B cell (primary cell): Measurements from ENCODE around the gene CTCFL. TPM values are rescaled to one million over a fixed set of nuclear protein-coding genes. Genes with fewer than 3 reads are reported as not detected.

Source experiments
- ATAC-seq: fragments of 200-7000 bp; cut with Tn5 transposase; one replicate; pipeline ENCODE4 v1.10.0; 2021; ENCODE audit warnings: low read depth, mild to moderate bottlenecking, moderate number of reproducible peaks, moderate library complexity
- CTCF ChIA-PET: fragments of 350-600 bp; sonication (Branson Sonifier 250); formaldehyde crosslinking; loops from one replicate; lab custom pipeline; 2021; ENCODE audit warnings: antibody characterized with exemption, inconsistent platforms; lab: Charles Lee
- POLR2A ChIA-PET: fragments of 350-600 bp; sonication (Branson Sonifier 250); formaldehyde crosslinking; loops from one replicate; lab custom pipeline; 2021; ENCODE audit warnings: antibody characterized with exemption; lab: Charles Lee
- DNase-seq: peaks from one replicate; pipeline ENCODE4 v3.0.0; 2013
- H2AFZ ChIP-seq: 2 replicates; pipeline ENCODE4 v1.6.1; 2012; ENCODE audit warnings: mild to moderate bottlenecking, low read depth, low read length; ENCODE audit not compliant: insufficient read depth, poor library complexity, severe bottlenecking
- H3K27ac ChIP-seq, 2 donors: 1 replicate in 1 of 2; 2 replicates in 1 of 2; pipeline ENCODE4 v1.5.1; 2012 to 2013; ENCODE audit warnings: low read length in 2 of 2, mild to moderate bottlenecking in 2 of 2, moderate library complexity in 1 of 2
- H3K27me3 ChIP-seq, 4 experiments: fragments of 200-600 bp in 1 of 4; sonication (generic) in 1 of 4; replicated peaks in 1 of 4; 1 replicate in 2 of 4; 2 replicates in 2 of 4; pipeline versions ENCODE4 v1.6.1 to v1.7.0; 2013 to 2016; ENCODE audit warnings: low read length in 3 of 4, mild to moderate bottlenecking in 2 of 4, mixed read lengths in 1 of 4, moderate library complexity in 1 of 4; ENCODE audit not compliant: insufficient read depth in 4 of 4, control insufficient read depth in 3 of 4; ENCODE audit errors: control extremely low read depth in 1 of 4
- H3K36me3 ChIP-seq, 2 experiments: replicated peaks in 1 of 2; 1 replicate in 1 of 2; 2 replicates in 1 of 2; pipeline versions ENCODE4 v1.6.1 to v1.7.1; 2013; ENCODE audit warnings: low read length in 1 of 2; ENCODE audit not compliant: insufficient read depth in 2 of 2, control insufficient read depth in 1 of 2; ENCODE audit errors: control extremely low read depth in 1 of 2, extremely low read depth in 1 of 2
- H3K4me1 ChIP-seq, 2 donors: fragments of 200-600 bp in 1 of 2; sonication (generic) in 1 of 2; 1 replicate in 1 of 2; 2 replicates in 1 of 2; pipeline versions ENCODE4 v1.5.1 to v1.6.1; 2013 to 2017; ENCODE audit warnings: low read length in 2 of 2; ENCODE audit not compliant: control insufficient read depth in 2 of 2, insufficient read depth in 2 of 2
- H3K4me2 ChIP-seq: replicated peaks from 2 replicates; pipeline ENCODE3; 2012; ENCODE audit warnings: mild to moderate bottlenecking, low read depth, low read length; ENCODE audit not compliant: poor library complexity, severe bottlenecking
- H3K4me3 ChIP-seq, 5 experiments: fragments of 200-600 bp in 1 of 5; sonication (generic) in 1 of 5; 1 replicate in 3 of 5; 2 replicates in 2 of 5; pipeline versions ENCODE4 v1.5.1 to v1.7.0; 2011 to 2016; ENCODE audit warnings: low read length in 4 of 5, mild to moderate bottlenecking in 4 of 5, low read depth in 2 of 5, control low read depth in 1 of 5, moderate library complexity in 1 of 5; ENCODE audit not compliant: insufficient read depth in 1 of 5; ENCODE audit errors: control extremely low read depth in 1 of 5, extremely low read depth in 1 of 5
- H3K79me2 ChIP-seq: fragments of 200-600 bp; sonication (generic); one replicate; pipeline ENCODE4 v1.6.0; 2016; ENCODE audit warnings: low read length; ENCODE audit not compliant: control insufficient read depth, insufficient read depth
- H3K9ac ChIP-seq: fragments of 200-600 bp; sonication (generic); 2 replicates; pipeline ENCODE4 v1.6.1; 2017; ENCODE audit warnings: mild to moderate bottlenecking, low read length, moderate library complexity
- H3K9me3 ChIP-seq, 3 donors: one replicate each; pipeline versions ENCODE4 v1.6.1 to v1.7.1; 2013; ENCODE audit warnings: low read length in 2 of 3; ENCODE audit not compliant: control insufficient read depth in 2 of 3, insufficient read depth in 1 of 3; ENCODE audit errors: control extremely low read depth in 1 of 3
- H4K20me1 ChIP-seq: 2 replicates; pipeline ENCODE4 v1.6.0; 2012; ENCODE audit warnings: mild to moderate bottlenecking, low read length; ENCODE audit not compliant: insufficient read depth, control insufficient read depth, poor library complexity, severe bottlenecking
- H3K27ac Mint-ChIP-seq: one replicate; pipeline ENCODE4 v1.8.0; 2021; ENCODE audit warnings: mixed read lengths
- H3K27me3 Mint-ChIP-seq: one replicate; pipeline ENCODE4 v1.8.0; 2021; ENCODE audit warnings: mixed read lengths
- H3K4me1 Mint-ChIP-seq: one replicate; pipeline ENCODE4 v1.8.0; 2021; ENCODE audit warnings: mixed read lengths
- H3K4me3 Mint-ChIP-seq: one replicate; pipeline ENCODE4 v1.8.0; 2021; ENCODE audit warnings: mixed read lengths
- H3K9me3 Mint-ChIP-seq: one replicate; pipeline ENCODE4 v1.8.0; 2022; ENCODE audit warnings: mixed read lengths; ENCODE audit not compliant: insufficient read depth
- CTCF ChIP-seq: fragments of 200-600 bp; IDR thresholded peaks from one replicate; pipeline ENCODE4 v1.8.0; 2022; ENCODE audit warnings: antibody characterized with exemption, mild to moderate bottlenecking
- EZH2 ChIP-seq: IDR thresholded peaks from 2 replicates; pipeline ENCODE4 v1.6.1; 2012; ENCODE audit warnings: borderline replicate concordance, low read depth, mild to moderate bottlenecking, moderate library complexity, low read length; ENCODE audit not compliant: insufficient read depth, poor library complexity, severe bottlenecking
- WGBS: methylation state at CpG from one replicate; pipeline ENCODE4 v1.1.5; 2013; ENCODE audit warnings: missing lambda C conversion rate; ENCODE audit not compliant: insufficient coverage; 5-methylcytosine and 5-hydroxymethylcytosine counted together
- intact Hi-C: fragments of 100-400 bp; cut with micrococcal nuclease; formaldehyde crosslinking; loops from one replicate; pipeline ENCODE4 v1.10.0; 2022
- polyA plus RNA-seq: library from polyadenylated mRNA; depleted of rRNA; stranded (reverse); fragments of >200 nt; gene quantifications from 2 replicates; pipeline ENCODE4 v1.2.3, GENCODE V29; 2012
- total RNA-seq, 2 donors: library from RNA; stranded (reverse); fragments of 120-200 nt in 1 of 2; gene quantifications; 1 replicate in 1 of 2; 2 replicates in 1 of 2; pipeline versions ENCODE4 v1.2.3 to v1.2.4, GENCODE V29; 2013 to 2022

CTCFL gene
- total and polyA plus RNA-seq, 2 donors (not counting 1 experiment from before 2014, with no cell fraction given): not detected

- Mint-ChIP-seq H3K4me1 (peaks cover 22% of the 10 kb centered on the region), H3K27ac (no peak overlapping the region), H3K4me3 (no peak overlapping the region), H3K27me3 (no peaks in the 10 kb centered on the region), H3K9me3 (no peaks in the 10 kb centered on the region)
- Histone ChIP-seq H3K9me3 (peaks cover 0 to 6% (median 0%) of the 10 kb centered on the region in 3 donors), H3K36me3 (no peaks in the 10 kb centered on the region), H3K27me3 (peaks cover 0 to 5% (median 0%) of the 10 kb centered on the region in 4 experiments), H3K4me1 (peaks cover 14 to 23% of the 10 kb centered on the region in 2 donors), H4K20me1 (no peaks in the 10 kb centered on the region), H3K9ac (no peak overlapping the region), H3K79me2 (no peaks in the 10 kb centered on the region), H3K27ac (no peak overlapping the region), H2AFZ (no peak overlapping the region), H3K4me2 (no peak overlapping the region), H3K4me3 (no peak overlapping the region)
- 63% methylated on average over 6 of the region's 8 CpGs for WGBS
- ATAC-seq (no peak), DNase-seq (no peak)
- intact Hi-C loops: no loop called here
- TF ChIP-seq CTCF (no peak), EZH2 (no peak)
- CTCF ChIA-PET: interaction anchor here (1.1 to 4.0 kb wide), 5 partner anchors 12 to 162 kb away, joined by 3 to 14 read pairs (median 3); no protein-coding TSS in a partner anchor
- POLR2A ChIA-PET: no interaction called here
Measured at GRCh38 chr20:57508381-57508780, 16.6 kb downstream of the CTCFL start.

- Histone ChIP-seq H3K9me3 (peaks cover 0 to 7% (median 0%) of the 10 kb centered on the region in 3 donors), H3K4me3 (no peak overlapping the region), H3K4me1 (peaks cover 23 to 32% of the 10 kb centered on the region in 2 donors), H2AFZ (no peak overlapping the region), H3K79me2 (no peaks in the 10 kb centered on the region), H3K36me3 (no peaks in the 10 kb centered on the region), H3K27me3 (peaks cover 0 to 4% (median 0%) of the 10 kb centered on the region in 4 experiments), H3K27ac (no peak overlapping the region), H3K4me2 (no peak overlapping the region), H4K20me1 (no peaks in the 10 kb centered on the region), H3K9ac (no peak overlapping the region)
- ChIA-PET CTCF (interaction anchor here (1.0 to 4.0 kb wide), 5 partner anchors 8 to 160 kb away, joined by 3 to 14 read pairs (median 3); no protein-coding TSS in a partner anchor), POLR2A (no interaction called here)
- no peak for TF ChIP-seq EZH2
- no peak for TF ChIP-seq CTCF
- Mint-ChIP-seq H3K27me3 (no peaks in the 10 kb centered on the region), H3K4me1 (peaks cover 31% of the 10 kb centered on the region), H3K4me3 (no peak overlapping the region), H3K27ac (no peak overlapping the region), H3K9me3 (no peaks in the 10 kb centered on the region)
- WGBS: 90% methylated on average over 4 of the region's 6 CpGs
- ATAC-seq (no peak), DNase-seq (no peak)
- intact Hi-C loops: no loop called here
Measured at GRCh38 chr20:57507477-57507876, 17.5 kb downstream of the CTCFL start.
